Measurements from ENCODE around the gene PTGES. TPM values are rescaled to one million over a fixed set of nuclear protein-coding genes. Genes with fewer than 3 reads are reported as not detected.
A peak's percentile ranks its signal among the peaks of the same experiment; 100 is the strongest.
"Not testable (repeated sequence)": the region's sequence is repeated elsewhere in the genome, so short reads cannot be mapped to it uniquely, and the experiment has no call there.

The PTGES gene
- total RNA-seq, 3 donors from 2014 or later: 3.4 to 10.8 (median 5.2) TPM

GRCh38 chr9:129778469-129778868 lies 25.6 kb upstream of the PTGES start:
- H3K4me1 ChIP-seq (ENCODE audit: low read depth): no peaks in the 10 kb centered on the region
- H3K36me3 ChIP-seq (ENCODE audit: low read depth): no peaks in the 10 kb centered on the region
- H3K9me3 ChIP-seq: no peaks in the 10 kb centered on the region
- ATAC-seq: no peak
- TF ChIP-seq, protein P1, sequence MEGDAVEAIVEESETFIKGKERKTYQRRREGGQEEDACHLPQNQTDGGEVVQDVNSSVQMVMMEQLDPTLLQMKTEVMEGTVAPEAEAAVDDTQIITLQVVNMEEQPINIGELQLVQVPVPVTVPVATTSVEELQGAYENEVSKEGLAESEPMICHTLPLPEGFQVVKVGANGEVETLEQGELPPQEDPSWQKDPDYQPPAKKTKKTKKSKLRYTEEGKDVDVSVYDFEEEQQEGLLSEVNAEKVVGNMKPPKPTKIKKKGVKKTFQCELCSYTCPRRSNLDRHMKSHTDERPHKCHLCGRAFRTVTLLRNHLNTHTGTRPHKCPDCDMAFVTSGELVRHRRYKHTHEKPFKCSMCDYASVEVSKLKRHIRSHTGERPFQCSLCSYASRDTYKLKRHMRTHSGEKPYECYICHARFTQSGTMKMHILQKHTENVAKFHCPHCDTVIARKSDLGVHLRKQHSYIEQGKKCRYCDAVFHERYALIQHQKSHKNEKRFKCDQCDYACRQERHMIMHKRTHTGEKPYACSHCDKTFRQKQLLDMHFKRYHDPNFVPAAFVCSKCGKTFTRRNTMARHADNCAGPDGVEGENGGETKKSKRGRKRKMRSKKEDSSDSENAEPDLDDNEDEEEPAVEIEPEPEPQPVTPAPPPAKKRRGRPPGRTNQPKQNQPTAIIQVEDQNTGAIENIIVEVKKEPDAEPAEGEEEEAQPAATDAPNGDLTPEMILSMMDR (IDR thresholded peaks at IDR 0.05): no peak
- no peak for DNase-seq
- intact Hi-C loops (cut with DNase I, micrococcal nuclease): loop anchor here in 1 of 2 donors (10.0 kb wide), 1 partner anchor 644 kb away; no protein-coding TSS in a partner anchor
- H3K4me3 ChIP-seq: no peak overlapping the region

GRCh38 chr9:129777769-129778130 lies 24.9 kb upstream of the PTGES start:
- no peak overlapping the region for H3K4me3 ChIP-seq
- H3K36me3 ChIP-seq (ENCODE audit: low read depth): no peaks in the 10 kb centered on the region
- no peak for ATAC-seq
- no peaks in the 10 kb centered on the region for H3K9me3 ChIP-seq
- no peaks in the 10 kb centered on the region for H3K4me1 ChIP-seq (ENCODE audit: low read depth)
- TF ChIP-seq, protein P1 (IDR thresholded peaks at IDR 0.05): no peak
- DNase-seq: no peak
- intact Hi-C loops (cut with DNase I, micrococcal nuclease): loop anchor here in 1 of 2 donors (10.0 kb wide), 1 partner anchor 643 kb away; no protein-coding TSS in a partner anchor

DNA sequence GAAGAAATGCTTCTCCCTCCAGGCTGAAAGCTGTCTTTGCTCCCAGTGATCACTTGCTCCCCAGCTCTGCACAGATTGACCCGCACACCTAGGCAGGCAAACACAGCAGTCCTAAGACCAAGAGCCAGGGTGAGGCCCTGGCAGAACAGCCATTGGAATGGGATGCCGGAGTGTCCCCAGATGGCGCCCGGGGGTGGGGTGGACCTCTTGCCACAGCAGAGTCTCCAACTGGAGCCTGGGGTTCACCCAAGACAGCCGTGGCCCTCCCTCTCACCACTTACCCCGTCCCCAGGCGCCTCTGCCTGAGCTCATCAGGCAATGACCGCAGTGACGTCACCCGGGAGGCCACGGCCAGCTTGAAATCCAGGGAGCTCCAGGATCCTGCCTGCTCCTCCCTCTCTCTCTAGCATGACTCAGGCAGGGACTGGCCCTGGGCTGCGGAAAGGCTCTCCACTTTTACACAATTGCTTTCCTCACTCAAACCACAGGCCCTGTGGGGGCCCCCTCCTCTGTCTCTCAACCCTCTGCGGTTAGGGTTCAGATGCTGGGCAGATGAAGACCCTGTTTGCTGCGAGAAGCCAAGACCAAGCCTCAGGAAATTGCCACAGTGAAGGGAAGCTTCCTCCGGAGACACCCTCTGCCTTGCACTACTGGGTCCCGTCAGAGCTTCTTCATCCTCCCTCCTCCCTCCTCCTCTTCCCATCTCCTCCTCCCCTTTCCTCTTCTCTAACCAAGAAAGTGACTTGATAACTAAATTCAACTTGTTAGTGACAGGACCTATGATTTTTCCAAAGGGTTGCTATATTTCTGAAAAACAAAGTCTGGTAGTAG lies 24.3 kb upstream of the PTGES start:
- Histone ChIP-seq H3K36me3 (ENCODE audit: low read depth) (no peaks in the 10 kb centered on the region), H3K9me3 (no peaks in the 10 kb centered on the region), H3K4me3 (no peak overlapping the region), H3K4me1 (ENCODE audit: low read depth) (no peaks in the 10 kb centered on the region)
- intact Hi-C loops (cut with DNase I, micrococcal nuclease): loop anchor here in 1 of 2 donors (10.0 kb wide), 1 partner anchor 642 kb away; no protein-coding TSS in a partner anchor
- DNase-seq (peak; percentile 78 to 92 (median 79)), ATAC-seq (peak; percentile 85)
- TF ChIP-seq, protein P1 (IDR thresholded peaks at IDR 0.05): no peak

GRCh38 chr9:129776566-129776937 lies 23.7 kb upstream of the PTGES start:
- peak; percentile 8 for ATAC-seq
- Histone ChIP-seq H3K36me3 (ENCODE audit: low read depth) (no peaks in the 10 kb centered on the region), H3K9me3 (no peaks in the 10 kb centered on the region), H3K4me1 (ENCODE audit: low read depth) (no peaks in the 10 kb centered on the region), H3K4me3 (no peak overlapping the region)
- intact Hi-C loops (cut with DNase I, micrococcal nuclease): loop anchor here in 1 of 2 donors (10.0 kb wide), 1 partner anchor 642 kb away; no protein-coding TSS in a partner anchor
- no peak for DNase-seq
- TF ChIP-seq, protein P1 (IDR thresholded peaks at IDR 0.05): no peak

GRCh38 chr9:129776096-129776495 lies 23.3 kb upstream of the PTGES start:
- not testable (repeated sequence) for H3K9me3 ChIP-seq; ATAC-seq; H3K4me1 ChIP-seq (ENCODE audit: low read depth); DNase-seq; H3K36me3 ChIP-seq (ENCODE audit: low read depth); H3K4me3 ChIP-seq
- intact Hi-C loops (cut with DNase I, micrococcal nuclease): loop anchor here in 1 of 2 donors (10.0 kb wide), 1 partner anchor 641 kb away; no protein-coding TSS in a partner anchor

DNA sequence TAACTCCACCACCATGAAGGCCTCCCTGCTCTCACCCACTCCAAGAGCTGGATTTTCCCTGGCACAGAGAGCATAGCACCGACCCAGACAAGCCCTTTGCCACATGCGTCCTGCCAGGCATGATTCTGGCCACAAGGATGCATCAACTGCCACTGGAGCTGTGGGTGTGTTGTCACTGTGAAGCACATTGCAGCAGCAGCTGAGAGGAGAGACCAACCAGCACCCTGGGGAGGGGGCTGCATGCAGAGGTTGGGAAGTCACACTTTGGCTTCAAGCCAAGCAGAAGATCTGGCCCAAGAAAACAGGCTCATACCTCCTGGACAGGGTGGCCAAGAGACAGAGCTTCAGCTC lies 22.6 kb upstream of the PTGES start:
- no peak for DNase-seq
- H3K9me3 ChIP-seq: no peaks in the 10 kb centered on the region
- H3K4me3 ChIP-seq: no peak overlapping the region
- H3K4me1 ChIP-seq (ENCODE audit: low read depth): no peaks in the 10 kb centered on the region
- H3K36me3 ChIP-seq (ENCODE audit: low read depth): no peaks in the 10 kb centered on the region
- intact Hi-C loops (cut with DNase I, micrococcal nuclease): loop anchor here in 1 of 2 donors (10.0 kb wide), 1 partner anchor 641 kb away; no protein-coding TSS in a partner anchor
- TF ChIP-seq, protein P1 (IDR thresholded peaks at IDR 0.05): no peak
- ATAC-seq: no peak

All from mucosa of descending colon (tissue), 3 donors.